ENCODE measurements around the gene CALN1. TPM values are rescaled to one million over a fixed set of nuclear protein-coding genes. Genes with fewer than 3 reads are reported as not detected.

CALN1 gene
- total and polyA plus RNA-seq, 2 of the 8 experiments (the other 6 are each of a cell fraction or from before 2014, with no cell fraction given) = 6.4 to 15.2 TPM

- no peak for DNase-seq (ENCODE audit: low read depth in 1 of 2, low spot score in 2 of 2)
- FAIRE-seq = no peak
- POLR2A ChIA-PET (ENCODE audit: partially characterized antibody) = no interaction called here
Measured at GRCh38 chr7:72030994-72031667, 381.0 kb downstream of the CALN1 start.

More at GRCh38 chr7:72030994-72031667, 381.0 kb downstream of the CALN1 start:
- Histone ChIP-seq H2AK5ac (ENCODE audit: low read depth, low read length) (no peak overlapping the region), H3K27ac (ENCODE audit: low read depth, low read length) (no peak overlapping the region), H2BK5ac (ENCODE audit: low read depth, low read length) (no peak overlapping the region), H4K8ac (ENCODE audit: extremely low read depth, insufficient read depth, low read length) (no peak overlapping the region), H3K27me3 (replicated peaks in 1 of 4; ENCODE audit: control insufficient read depth in 3 of 4, extremely low read depth in 1 of 4, insufficient read depth in 3 of 4, low read length in 3 of 4) (no peaks in the 10 kb centered on the region), H3K14ac (ENCODE audit: insufficient read length) (no peak overlapping the region), H4K20me1 (replicated peaks in 1 of 2; ENCODE audit: control insufficient read depth in 1 of 2, insufficient read depth in 2 of 2, low read length in 2 of 2) (no peaks in the 10 kb centered on the region), H2BK15ac (ENCODE audit: low read length) (no peak overlapping the region), H2BK120ac (replicated peaks; ENCODE audit: low read depth, low read length) (no peak overlapping the region), H3K4me3 (ENCODE audit: extremely low read depth in 1 of 4, insufficient read depth in 2 of 4, low read depth in 3 of 4, low read length in 4 of 4) (no peak overlapping the region), H3K4me2 (ENCODE audit: insufficient read depth in 1 of 2, low read depth in 2 of 2, low read length in 2 of 2) (no peak overlapping the region), H3K9ac (replicated peaks in 1 of 4; ENCODE audit: extremely low read depth in 1 of 4, low read depth in 3 of 4, low read length in 3 of 4) (no peak overlapping the region), H3K23me2 (ENCODE audit: low read depth, low read length) (no peaks in the 10 kb centered on the region), H3K9me3 (ENCODE audit: insufficient read depth in 2 of 2, low read depth in 1 of 2, low read length in 1 of 2) (no peaks in the 10 kb centered on the region), H4K5ac (ENCODE audit: insufficient read length, low read depth, low read length) (no peak overlapping the region), H3K4me1 (replicated peaks in 1 of 4; ENCODE audit: control insufficient read depth in 3 of 4, insufficient read depth in 4 of 4, low read length in 3 of 4) (peaks cover 0 to 3% (median 0%) of the 10 kb centered on the region in 4 experiments; a peak in 1 of 7 replicates), H3K18ac (ENCODE audit: extremely low read depth, low read length) (no peak overlapping the region), H2BK20ac (ENCODE audit: low read length) (no peak overlapping the region), H3K79me2 (ENCODE audit: control insufficient read depth in 1 of 2, insufficient read depth in 2 of 2, low read length in 2 of 2) (no peaks in the 10 kb centered on the region), H3K23ac (ENCODE audit: insufficient read length) (no peak overlapping the region), H2BK12ac (ENCODE audit: low read depth, low read length) (no peak overlapping the region), H4K91ac (replicated peaks; ENCODE audit: insufficient read length, low read length) (no peak overlapping the region), H3K56ac (replicated peaks; ENCODE audit: insufficient read length, low read depth, low read length) (no peak overlapping the region), H3K36me3 (ENCODE audit: control insufficient read depth in 2 of 4, insufficient read depth in 4 of 4, low read length in 3 of 4) (no peaks in the 10 kb centered on the region), H3K4ac (replicated peaks; ENCODE audit: insufficient read length, low read depth, low read length) (no peak overlapping the region), H3K79me1 (ENCODE audit: low read depth, low read length) (no peaks in the 10 kb centered on the region), H2AFZ (ENCODE audit: low read length) (no peak overlapping the region)
- 94% methylated on average over 4 of the region's 4 CpGs; no CpG with 5 or more reads in 1 of the 2 experiments for WGBS, 2 experiments (ENCODE audit: extremely low coverage in 1 of 2, insufficient coverage in 1 of 2, insufficient read length in 1 of 2, insufficient replicate concordance in 2 of 2, low coverage in 1 of 2, low lambda C conversion rate in 2 of 2, missing lambda C conversion rate in 1 of 2)
- TF ChIP-seq SIRT6 (IDR thresholded peaks at IDR 0.05; ENCODE audit: low read length) (no peak), SUZ12 (IDR thresholded peaks at IDR 0.05; ENCODE audit: low read length) (no peak), NANOG (IDR thresholded peaks at IDR 0.05; ENCODE audit: insufficient read depth, low read depth, low read length, poor library complexity, severe bottlenecking) (no peak), CREB1 (IDR thresholded peaks at IDR 0.05) (no peak), MAFK (IDR thresholded peaks at IDR 0.05; ENCODE audit: low read depth, low read length) (no peak), JUND (IDR thresholded peaks at IDR 0.05; ENCODE audit: low read length) (no peak), SIN3A (conservative IDR thresholded peaks at IDR 0.05 in 1 of 2, IDR thresholded peaks at IDR 0.05 in 1 of 2; ENCODE audit: low read depth in 1 of 2, low read length in 2 of 2) (no peak), KDM1A (IDR thresholded peaks at IDR 0.05; ENCODE audit: borderline replicate concordance, low read length) (no peak), POU5F1 (IDR thresholded peaks at IDR 0.05; ENCODE audit: low read depth, low read length) (no peak), CBX5 (IDR thresholded peaks at IDR 0.05; ENCODE audit: low read depth, low read length) (no peak), BACH1 (IDR thresholded peaks at IDR 0.05; ENCODE audit: low read length) (no peak), GABPA (IDR thresholded peaks at IDR 0.05; ENCODE audit: borderline replicate concordance, insufficient read depth, low read length) (no peak), USF2 (IDR thresholded peaks at IDR 0.05; ENCODE audit: low read length) (no peak)
- CTCF ChIA-PET (ENCODE audit: partially characterized antibody) = interaction anchor here (0.5 to 1.2 kb wide), 6 partner anchors 10 to 570 kb away, joined by 3 to 4 read pairs (median 3); no protein-coding TSS in a partner anchor

Measured in H1 (cell line).